T-helper 2 cell treated with Interferon-gamma antibody and Interleukin-4, amounts not matched to agents 5 μg/mL and 100 μg/mL, for 36 hours (primary cell): ENCODE measurements around the gene GNG4.

Source experiments
- DNase-seq: peaks from one replicate; pipeline ENCODE4 v3.0.0; 2021; ENCODE audit warnings: low spot score
- H3K27ac Mint-ChIP-seq: one replicate; pipeline ENCODE4 v1.8.0; 2021; ENCODE audit warnings: mild to moderate bottlenecking, mixed read lengths
- H3K27me3 Mint-ChIP-seq: one replicate; pipeline ENCODE4 v1.8.0; 2021; ENCODE audit warnings: low read depth, mixed read lengths
- H3K36me3 Mint-ChIP-seq: one replicate; pipeline ENCODE4 v1.8.0; 2021; ENCODE audit warnings: low read depth, mixed read lengths
- H3K4me1 Mint-ChIP-seq: one replicate; pipeline ENCODE4 v1.8.0; 2021; ENCODE audit warnings: low read depth, mixed read lengths
- H3K4me3 Mint-ChIP-seq: one replicate; pipeline ENCODE4 v1.8.0; 2022; ENCODE audit warnings: mild to moderate bottlenecking, moderate library complexity, mixed read lengths
- H3K9me3 Mint-ChIP-seq: one replicate; pipeline ENCODE4 v1.8.0; 2021; ENCODE audit warnings: mixed read lengths

The GNG4 gene

DNA sequence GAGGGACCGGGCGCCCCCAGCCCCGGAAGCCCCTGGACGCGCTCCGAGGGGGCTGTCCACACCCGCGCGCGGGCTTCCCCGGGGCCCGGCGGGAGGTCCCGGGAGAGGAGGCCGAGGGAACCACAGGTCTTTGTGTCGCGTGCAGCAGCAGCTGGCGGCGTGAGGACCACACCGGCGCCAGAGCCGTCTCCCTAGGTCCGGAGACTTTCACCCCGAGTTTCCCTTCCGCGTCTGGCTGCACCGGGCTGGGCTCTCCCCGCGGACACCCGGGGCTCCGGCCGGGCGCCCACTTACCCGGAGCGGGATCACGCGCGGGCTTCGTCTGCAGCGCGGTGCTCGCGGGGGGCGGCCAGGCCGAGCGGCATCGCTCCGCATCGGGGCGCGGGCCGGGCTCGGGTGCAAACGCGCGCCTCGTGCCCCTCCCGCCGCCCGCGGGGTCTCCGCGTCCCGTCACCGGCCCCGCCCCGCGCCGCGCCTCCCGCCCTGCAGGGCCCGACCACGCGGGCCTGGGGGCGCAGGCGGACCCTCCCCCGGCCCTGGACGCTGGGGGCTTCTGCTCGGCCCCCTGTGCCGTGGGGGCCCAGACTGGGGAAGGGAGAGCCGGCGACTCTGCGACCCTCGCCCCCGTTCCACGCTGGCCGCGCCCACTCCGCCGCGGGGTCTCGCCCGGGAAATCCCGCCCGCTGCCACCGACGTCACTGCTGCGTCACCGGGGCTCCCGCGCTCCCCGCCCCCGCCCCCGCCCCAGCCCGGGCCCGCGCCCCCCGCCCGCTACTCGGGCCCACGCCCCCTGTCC lies at the start of gene GNG4:
TSS of gene GNG4 (minus strand) at position 417 of the 796 bp plus-strand sequence. CDS start 65,946 bp downstream, outside the sequence.
- Mint-ChIP-seq H3K27me3 (peaks cover 72% of the 10 kb centered on the region), H3K9me3 (no peaks in the 10 kb centered on the region), H3K36me3 (peaks cover 2% of the 10 kb centered on the region), H3K4me3 (peak within 1 kb of the TSS; percentile 83), H3K4me1 (peaks cover 9% of the 10 kb centered on the region), H3K27ac (peak within 1 kb of the TSS; percentile 49)
- peak; percentile 53 for DNase-seq

DNA sequence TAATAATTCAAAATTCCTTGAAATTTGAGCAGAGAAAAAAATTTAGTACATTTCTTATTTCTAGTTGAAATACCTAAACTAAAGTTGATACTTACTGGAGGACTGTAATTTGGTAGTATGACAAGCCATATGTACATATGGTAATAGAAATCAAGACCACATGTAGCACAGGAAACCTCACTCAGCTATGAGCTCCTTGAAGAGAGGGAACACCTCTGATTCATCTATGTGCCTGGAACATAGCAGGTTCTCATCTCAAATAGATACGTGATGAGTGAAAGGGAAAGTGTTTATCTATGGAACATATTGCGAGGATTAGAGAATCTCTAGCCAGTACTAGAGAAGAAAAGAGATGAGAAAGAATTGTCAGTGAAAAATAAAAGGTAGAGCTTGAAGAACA lies 47.9 kb upstream of the GNG4 start:
- peaks cover 5% of the 10 kb centered on the region for H3K4me1 Mint-ChIP-seq
- no peak overlapping the region for H3K4me3 Mint-ChIP-seq
- H3K9me3 Mint-ChIP-seq, result no peaks in the 10 kb centered on the region
- no peak overlapping the region for H3K27ac Mint-ChIP-seq
- peaks cover 32% of the 10 kb centered on the region for H3K36me3 Mint-ChIP-seq
- H3K27me3 Mint-ChIP-seq, result no peaks in the 10 kb centered on the region
- peak; percentile 27 for DNase-seq

DNA sequence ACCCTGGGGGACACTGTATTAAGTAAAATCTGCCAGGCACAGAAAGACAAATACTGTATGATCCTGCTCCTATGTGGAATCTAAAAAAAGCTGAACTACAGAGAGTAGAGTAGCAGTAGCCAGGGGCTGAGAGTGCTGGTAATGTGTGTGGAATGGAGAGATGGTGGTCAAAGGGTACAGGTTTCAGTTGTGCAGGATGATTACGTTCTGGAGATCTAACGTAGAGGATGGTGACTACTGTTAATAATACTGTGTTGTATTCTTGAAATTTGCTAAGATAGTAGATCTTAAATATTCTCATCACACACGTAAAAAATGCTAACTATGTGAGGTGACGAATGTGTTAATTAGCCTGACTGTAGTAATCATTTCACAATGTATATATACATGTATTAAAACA lies 39.8 kb upstream of the GNG4 start:
- Mint-ChIP-seq H3K27ac (no peak overlapping the region), H3K27me3 (no peaks in the 10 kb centered on the region)

DNA sequence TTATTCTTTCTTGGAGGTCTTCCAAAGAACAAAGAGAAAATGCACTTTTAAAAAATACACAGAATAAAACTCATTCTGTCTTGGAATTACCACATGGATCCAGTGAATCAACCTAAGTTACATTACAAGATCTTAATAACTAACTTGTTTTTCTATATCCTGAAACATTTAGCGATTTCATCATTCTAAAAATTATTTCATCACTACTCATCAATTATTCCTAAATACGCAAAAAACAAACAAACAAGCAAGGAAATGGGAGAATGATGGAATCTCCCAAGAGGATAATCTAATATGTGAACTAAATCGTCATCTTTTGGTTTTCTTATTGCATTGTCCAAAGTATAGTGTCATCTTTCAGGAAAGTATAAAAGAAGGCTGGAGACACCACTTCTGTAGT lies 38.5 kb upstream of the GNG4 start:
- no peaks in the 10 kb centered on the region for H3K9me3 Mint-ChIP-seq
- H3K4me3 Mint-ChIP-seq, result no peak overlapping the region
- peaks cover 15% of the 10 kb centered on the region for H3K36me3 Mint-ChIP-seq

More for the DNA sequence above, 39.8 kb upstream of the GNG4 start:
- Mint-ChIP-seq H3K4me3 (no peak overlapping the region), H3K36me3 (peaks cover 16% of the 10 kb centered on the region), H3K9me3 (no peaks in the 10 kb centered on the region), H3K4me1 (no peaks in the 10 kb centered on the region)
- no peak for DNase-seq

DNA sequence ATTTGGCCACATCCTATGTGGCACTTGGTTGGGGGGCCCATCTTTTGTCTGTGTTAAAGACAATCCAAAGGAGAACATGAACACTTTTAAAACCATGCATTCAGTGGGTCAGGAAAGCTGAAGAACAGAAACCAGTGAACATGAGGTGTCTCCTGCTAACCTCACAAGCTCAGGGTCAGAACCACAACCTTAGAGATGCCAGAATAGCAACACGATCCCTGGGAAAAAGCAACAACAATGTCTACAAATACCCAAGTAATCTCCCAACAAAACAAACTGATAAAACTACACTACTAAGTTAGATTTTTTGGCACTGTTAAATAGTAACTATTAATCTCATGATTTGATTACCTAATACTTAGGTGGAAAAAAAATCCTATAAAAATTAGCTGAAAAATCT lies 34.1 kb upstream of the GNG4 start:
- Mint-ChIP-seq H3K4me1 (no peaks in the 10 kb centered on the region), H3K9me3 (no peaks in the 10 kb centered on the region), H3K27me3 (no peaks in the 10 kb centered on the region), H3K36me3 (peaks cover 12% of the 10 kb centered on the region), H3K4me3 (no peak overlapping the region), H3K27ac (no peak overlapping the region)
- DNase-seq, result no peak

More for the DNA sequence above, 38.5 kb upstream of the GNG4 start:
- H3K27ac Mint-ChIP-seq, result no peak overlapping the region
- DNase-seq, result no peak
- H3K27me3 Mint-ChIP-seq, result no peaks in the 10 kb centered on the region
- H3K4me1 Mint-ChIP-seq, result no peaks in the 10 kb centered on the region

DNA sequence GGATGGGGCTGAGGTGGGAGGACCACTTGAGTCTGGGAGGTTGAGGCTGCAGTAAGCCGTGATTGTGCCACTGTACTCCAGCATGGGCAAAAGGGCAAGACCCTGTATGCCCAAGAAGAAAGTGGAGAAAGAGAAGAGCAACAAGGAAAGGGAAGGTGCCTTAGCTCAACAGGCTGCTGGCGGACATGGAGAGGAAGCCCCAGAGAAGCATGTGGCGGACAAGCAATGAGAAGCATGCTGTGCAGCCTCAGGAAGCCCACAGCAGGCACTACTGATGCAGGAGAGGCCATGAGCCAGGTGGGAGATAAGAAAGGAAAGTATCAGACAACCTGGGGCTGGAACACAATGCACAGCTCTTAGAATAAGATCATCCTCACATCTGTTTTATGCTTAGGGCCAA lies 32.6 kb upstream of the GNG4 start:
- no peaks in the 10 kb centered on the region for H3K27me3 Mint-ChIP-seq
- peaks cover 14% of the 10 kb centered on the region for H3K36me3 Mint-ChIP-seq
- DNase-seq, result no peak
- H3K4me1 Mint-ChIP-seq, result no peaks in the 10 kb centered on the region
- H3K4me3 Mint-ChIP-seq, result no peak overlapping the region
- H3K9me3 Mint-ChIP-seq, result no peaks in the 10 kb centered on the region
- H3K27ac Mint-ChIP-seq, result no peak overlapping the region

DNA sequence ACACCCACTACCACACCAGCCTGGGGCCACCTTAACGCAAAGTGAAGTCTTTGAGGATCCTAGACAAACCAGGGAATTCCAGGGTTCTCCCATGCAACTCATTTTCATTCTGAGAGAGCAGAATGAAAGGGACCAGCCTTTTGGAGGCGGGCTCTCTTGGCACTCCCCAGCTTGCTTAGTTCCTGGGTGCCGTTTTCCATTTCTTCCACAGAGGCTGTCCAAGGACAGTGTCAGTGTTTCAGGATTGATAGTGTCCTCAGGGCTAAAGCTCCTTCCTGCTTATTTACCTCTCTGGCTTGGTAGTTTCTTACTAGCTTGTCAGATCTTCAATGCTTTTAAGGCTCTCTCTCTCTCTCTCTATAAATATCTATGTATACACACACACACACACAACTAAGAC lies 30.1 kb upstream of the GNG4 start:
- peaks cover 31% of the 10 kb centered on the region for H3K36me3 Mint-ChIP-seq
- H3K9me3 Mint-ChIP-seq, result peaks cover 19% of the 10 kb centered on the region
- no peak overlapping the region for H3K27ac Mint-ChIP-seq
- peaks cover 4% of the 10 kb centered on the region for H3K4me1 Mint-ChIP-seq
- no peak overlapping the region for H3K4me3 Mint-ChIP-seq
- no peak for DNase-seq
- H3K27me3 Mint-ChIP-seq, result no peaks in the 10 kb centered on the region

DNA sequence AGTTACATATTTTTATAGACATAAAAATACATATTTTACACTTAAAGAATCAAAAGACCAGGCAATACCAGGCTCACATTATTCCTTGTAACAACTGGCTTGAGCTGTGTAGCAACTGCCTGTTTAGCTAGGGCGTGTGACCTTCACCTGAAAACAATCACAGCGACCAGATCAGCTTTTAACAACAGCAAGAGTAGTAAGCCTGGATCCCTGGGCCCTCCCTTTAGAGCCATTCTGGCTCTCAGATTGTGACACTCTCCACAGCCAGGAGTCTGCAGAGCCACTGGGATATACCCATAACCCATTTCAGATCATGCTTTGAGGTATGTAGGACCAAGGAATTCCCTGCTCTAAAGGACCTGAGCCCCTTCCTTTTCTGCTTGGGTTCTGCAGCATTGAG lies 29.4 kb upstream of the GNG4 start:
- Mint-ChIP-seq H3K36me3 (peaks cover 31% of the 10 kb centered on the region), H3K9me3 (peaks cover 23% of the 10 kb centered on the region), H3K4me3 (no peak overlapping the region), H3K27me3 (no peaks in the 10 kb centered on the region), H3K4me1 (peaks cover 4% of the 10 kb centered on the region), H3K27ac (no peak overlapping the region)
- no peak for DNase-seq

DNA sequence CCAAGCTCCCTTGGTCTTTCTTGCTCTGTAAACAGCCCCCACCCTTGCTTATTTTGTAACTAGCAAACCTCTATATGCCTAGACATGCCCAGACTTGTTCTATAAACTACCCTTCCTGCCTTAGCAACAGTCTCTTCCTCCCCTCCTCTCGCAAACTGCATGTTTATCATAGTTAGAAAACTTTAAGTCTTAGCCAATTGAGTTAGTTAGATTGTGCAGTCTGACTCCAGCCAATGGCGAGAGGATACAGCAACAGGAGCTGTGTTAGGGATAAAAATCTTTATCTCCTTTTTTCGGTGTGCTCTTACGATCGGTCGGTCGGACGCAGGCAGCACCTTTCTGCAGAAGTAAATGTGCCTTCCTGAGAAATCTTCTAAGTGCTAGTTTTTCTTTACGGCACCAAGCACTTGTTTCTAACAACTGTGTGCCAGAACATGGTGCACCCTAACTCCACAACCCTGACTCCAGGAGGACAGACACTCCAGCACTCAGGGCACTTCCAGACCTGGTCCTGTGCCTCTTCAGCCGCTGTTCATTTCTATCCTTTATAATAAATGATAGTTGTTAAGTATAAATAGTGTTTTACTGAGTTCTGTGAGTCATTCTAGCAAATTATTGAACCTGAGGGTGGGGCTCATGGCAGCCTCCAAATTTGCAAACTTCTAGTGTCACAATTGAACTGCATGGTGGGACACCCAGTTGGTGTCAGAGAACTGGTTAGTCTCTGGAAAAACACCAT lies 25.7 kb upstream of the GNG4 start:
- H3K27me3 Mint-ChIP-seq, result no peaks in the 10 kb centered on the region
- peak overlapping the region; percentile 64 for H3K27ac Mint-ChIP-seq
- no peak overlapping the region for H3K4me3 Mint-ChIP-seq
- no peak for DNase-seq
- H3K36me3 Mint-ChIP-seq, result peaks cover 60% of the 10 kb centered on the region
- peaks cover 55% of the 10 kb centered on the region for H3K9me3 Mint-ChIP-seq
- H3K4me1 Mint-ChIP-seq, result peaks cover 4% of the 10 kb centered on the region

DNA sequence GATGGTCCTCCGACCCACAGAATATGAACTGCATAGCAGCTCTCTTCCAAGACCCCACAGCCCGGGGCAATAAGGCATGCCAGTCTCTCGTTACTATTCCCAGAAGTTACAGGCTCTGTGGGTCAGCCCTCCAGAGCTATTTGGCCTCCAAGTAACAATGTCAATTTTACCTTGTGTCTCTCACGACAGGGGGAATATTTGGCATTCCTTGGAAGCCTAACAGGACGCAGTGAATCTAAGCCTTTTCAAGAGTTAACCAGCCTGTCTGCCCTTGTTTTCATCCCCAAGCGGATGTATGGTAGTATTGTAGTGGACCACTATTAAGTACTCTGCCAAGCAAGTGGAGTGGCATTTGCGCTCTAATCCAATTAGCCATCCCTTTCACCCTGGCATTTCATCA lies 24.4 kb upstream of the GNG4 start:
- Mint-ChIP-seq H3K27ac (no peak overlapping the region), H3K4me3 (no peak overlapping the region), H3K27me3 (no peaks in the 10 kb centered on the region), H3K36me3 (peaks cover 73% of the 10 kb centered on the region), H3K4me1 (peaks cover 4% of the 10 kb centered on the region), H3K9me3 (peaks cover 63% of the 10 kb centered on the region)
- no peak for DNase-seq

DNA sequence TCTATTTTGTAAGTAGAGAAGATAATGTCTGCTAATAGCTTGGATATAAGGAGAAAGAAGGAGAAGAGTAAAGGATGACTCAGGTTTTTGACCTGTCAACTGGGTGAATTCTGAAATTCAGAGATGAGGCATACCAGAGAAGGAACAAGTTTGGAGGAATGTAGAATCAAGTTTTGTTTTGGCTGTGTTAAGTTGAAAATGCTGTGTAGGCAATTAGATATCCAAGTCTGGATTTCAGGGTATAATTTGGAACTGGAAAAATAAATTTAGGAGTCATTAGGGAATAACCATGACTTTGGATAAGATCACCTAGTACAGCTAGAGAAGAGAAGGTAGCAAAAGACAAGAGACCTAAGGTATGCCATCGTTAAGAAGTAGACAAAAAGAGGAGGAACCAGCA lies 22.4 kb upstream of the GNG4 start:
- DNase-seq, result no peak
- no peak overlapping the region for H3K27ac Mint-ChIP-seq
- no peaks in the 10 kb centered on the region for H3K27me3 Mint-ChIP-seq
- peaks cover 4% of the 10 kb centered on the region for H3K4me1 Mint-ChIP-seq
- peaks cover 80% of the 10 kb centered on the region for H3K36me3 Mint-ChIP-seq
- no peak overlapping the region for H3K4me3 Mint-ChIP-seq
- peaks cover 63% of the 10 kb centered on the region for H3K9me3 Mint-ChIP-seq

DNA sequence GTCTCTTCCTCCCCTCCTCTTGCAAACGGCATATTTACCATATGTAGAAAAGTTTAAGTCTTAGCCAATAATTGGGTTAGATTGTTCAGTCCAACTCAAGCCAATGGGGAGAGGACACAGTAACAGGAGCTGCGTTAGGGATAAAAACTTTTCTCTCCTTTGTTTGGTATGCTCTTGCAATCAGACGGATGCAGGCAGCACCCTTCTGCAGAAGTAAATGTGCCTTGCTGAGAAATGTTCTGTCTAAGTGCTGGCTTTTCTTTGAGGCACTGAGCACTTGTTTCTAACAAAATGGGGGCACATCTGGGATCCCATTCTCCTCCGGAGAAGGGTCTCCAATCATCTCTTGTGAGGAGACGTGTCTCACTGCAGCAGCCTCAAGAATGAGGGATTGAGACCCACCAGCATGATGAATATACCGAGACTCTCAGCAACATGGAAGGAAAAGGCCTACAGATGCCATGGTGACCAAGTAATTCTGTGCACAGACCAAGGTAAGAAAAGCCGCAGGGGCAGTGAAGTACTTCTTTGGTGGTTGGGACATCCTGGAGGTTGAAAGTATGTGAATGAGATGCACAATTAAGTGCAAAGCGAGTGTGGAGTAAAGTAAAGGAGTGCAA lies 20.7 kb upstream of the GNG4 start:
- no peaks in the 10 kb centered on the region for H3K27me3 Mint-ChIP-seq
- no peak overlapping the region for H3K4me3 Mint-ChIP-seq
- H3K9me3 Mint-ChIP-seq, result peaks cover 50% of the 10 kb centered on the region
- peaks cover 63% of the 10 kb centered on the region for H3K36me3 Mint-ChIP-seq
- no peak for DNase-seq
- H3K4me1 Mint-ChIP-seq, result peaks cover 4% of the 10 kb centered on the region
- H3K27ac Mint-ChIP-seq, result no peak overlapping the region

DNA sequence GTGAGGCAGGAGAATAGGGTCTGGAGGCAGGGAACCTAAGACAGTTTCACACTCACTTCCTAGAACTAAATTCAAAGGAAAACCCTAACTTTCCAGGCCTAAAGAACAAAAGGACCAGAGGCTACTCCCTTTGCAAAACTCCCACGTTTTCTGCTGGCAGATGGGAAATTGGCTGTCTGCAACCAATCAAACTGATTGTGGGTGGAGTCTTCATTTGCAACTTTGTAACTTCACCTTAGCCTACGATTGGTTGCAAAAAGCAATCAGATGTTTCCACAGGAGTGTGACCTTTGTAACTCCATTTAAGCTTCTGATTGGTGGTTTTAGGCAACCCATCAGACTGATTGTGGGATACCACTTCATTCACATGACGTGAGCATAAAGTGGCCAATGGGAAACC lies 19.7 kb upstream of the GNG4 start:
- Mint-ChIP-seq H3K4me1 (no peaks in the 10 kb centered on the region), H3K4me3 (no peak overlapping the region), H3K27me3 (no peaks in the 10 kb centered on the region), H3K9me3 (peaks cover 42% of the 10 kb centered on the region), H3K27ac (no peak overlapping the region), H3K36me3 (peaks cover 58% of the 10 kb centered on the region)
- no peak for DNase-seq

DNA sequence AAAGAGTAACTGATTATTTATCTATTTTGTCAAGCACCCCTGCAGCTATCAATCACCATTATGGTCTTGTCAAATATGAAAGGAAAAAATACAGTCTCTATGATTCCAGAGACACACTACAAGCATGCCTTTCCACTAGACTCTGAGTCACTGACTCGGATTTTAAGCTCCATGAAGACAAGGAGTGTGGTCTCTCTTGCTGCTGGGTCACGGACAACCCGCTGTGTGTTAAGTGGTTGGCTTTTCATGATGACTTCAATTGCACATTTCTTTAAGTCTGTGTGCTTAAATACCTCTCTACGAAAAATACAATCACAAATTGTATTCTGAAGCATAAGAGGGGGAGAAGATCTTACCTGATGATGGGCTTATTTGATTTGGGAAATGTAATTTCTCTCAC lies 14.0 kb upstream of the GNG4 start:
- H3K4me1 Mint-ChIP-seq, result no peaks in the 10 kb centered on the region
- no peak overlapping the region for H3K27ac Mint-ChIP-seq
- H3K9me3 Mint-ChIP-seq, result no peaks in the 10 kb centered on the region
- no peaks in the 10 kb centered on the region for H3K27me3 Mint-ChIP-seq
- DNase-seq, result no peak
- no peak overlapping the region for H3K4me3 Mint-ChIP-seq
- H3K36me3 Mint-ChIP-seq, result peaks cover 14% of the 10 kb centered on the region
